Fibroblast of lung (primary cell): ENCODE results near the gene LAMC3. TPM values are rescaled to one million over a fixed set of nuclear protein-coding genes. Genes with fewer than 3 reads are reported as not detected.

Source experiments
- DNase-seq, 2 donors: peaks; one replicate each; pipeline versions ENCODE4 v3.0.0 to v3.0.0-alpha.2; 2010; ENCODE audit warnings: low read depth in 2 of 2
- H2AFZ ChIP-seq: 2 replicates; pipeline ENCODE4 v1.5.1; 2012; ENCODE audit warnings: low read length, control low read depth, inconsistent platforms
- H3K27ac ChIP-seq: 2 replicates; pipeline ENCODE4 v1.5.1; 2011; ENCODE audit warnings: low read length, control low read depth; ENCODE audit not compliant: insufficient read depth
- H3K27me3 ChIP-seq: 2 replicates; pipeline ENCODE4 v1.5.1; 2011; ENCODE audit warnings: mild to moderate bottlenecking, low read length; ENCODE audit not compliant: control insufficient read depth, insufficient read depth
- H3K36me3 ChIP-seq: 2 replicates; pipeline ENCODE4 v1.5.1; 2011; ENCODE audit warnings: low read length; ENCODE audit not compliant: control insufficient read depth, insufficient read depth
- H3K4me1 ChIP-seq: 2 replicates; pipeline ENCODE4 v1.5.1; 2011; ENCODE audit warnings: low read length; ENCODE audit not compliant: control insufficient read depth, insufficient read depth; ENCODE audit errors: extremely low read depth
- H3K4me2 ChIP-seq: 2 replicates; pipeline ENCODE4 v1.5.1; 2011; ENCODE audit warnings: low read length, control low read depth; ENCODE audit not compliant: insufficient read depth; ENCODE audit errors: extremely low read depth
- H3K4me3 ChIP-seq, 4 experiments: fragments of 200-600 bp in 1 of 4; sonication (generic) in 1 of 4; replicated peaks in 1 of 4; 2 replicates each; pipeline ENCODE4 v1.5.1; 2011 to 2016; ENCODE audit warnings: low read length in 4 of 4, low read depth in 3 of 4, mild to moderate bottlenecking in 3 of 4, control low read depth in 2 of 4, inconsistent platforms in 1 of 4, mixed read lengths in 1 of 4; ENCODE audit not compliant: insufficient read depth in 1 of 4; ENCODE audit errors: control extremely low read depth in 1 of 4
- H3K79me2 ChIP-seq: 2 replicates; pipeline ENCODE4 v1.5.1; 2012; ENCODE audit warnings: mild to moderate bottlenecking, low read length, inconsistent platforms; ENCODE audit not compliant: control insufficient read depth, insufficient read depth
- H3K9ac ChIP-seq: 2 replicates; pipeline ENCODE4 v1.5.1; 2011; ENCODE audit warnings: mild to moderate bottlenecking, low read length, control low read depth; ENCODE audit not compliant: insufficient read depth
- H3K9me3 ChIP-seq: 2 replicates; pipeline ENCODE4 v1.5.1; 2012; ENCODE audit warnings: low read depth, low read length; ENCODE audit not compliant: control insufficient read depth, insufficient read depth
- H4K20me1 ChIP-seq: 2 replicates; pipeline ENCODE4 v1.5.1; 2011; ENCODE audit warnings: low read length; ENCODE audit not compliant: control insufficient read depth, insufficient read depth; ENCODE audit errors: extremely low read depth
- CTCF ChIP-seq, 2 donors: IDR thresholded peaks in 1 of 2; conservative IDR thresholded peaks in 1 of 2; 1 replicate in 1 of 2; 2 replicates in 1 of 2; pipeline ENCODE4 v1.5.1; 2011 to 2012; ENCODE audit warnings: low read length in 2 of 2, control low read depth in 1 of 2, inconsistent platforms in 1 of 2, low read depth in 1 of 2, mild to moderate bottlenecking in 1 of 2
- EZH2 ChIP-seq: IDR thresholded peaks from 2 replicates; pipeline ENCODE4 v1.5.1; 2012; ENCODE audit warnings: low read length, control low read depth, mild to moderate bottlenecking; ENCODE audit errors: missing control alignments
- polyA plus RNA-seq, 2 donors: library from polyadenylated mRNA; depleted of rRNA in 1 of 2; stranded (reverse) in 1 of 2; unstranded in 1 of 2; fragments of >200 nt; gene quantifications; 2 replicates each; pipeline ENCODE4 v1.2.1, GENCODE V29; 2011 to 2012; ENCODE audit warnings: missing spikeins in 1 of 2
- total RNA-seq: library from RNA; depleted of rRNA; stranded (reverse); fragments of >200 nt; gene quantifications from 2 replicates; pipeline ENCODE4 v1.2.1, GENCODE V29; 2014

Gene LAMC3
- total and polyA plus RNA-seq, 2 donors (not counting 1 experiment from before 2014, with no cell fraction given): 0.17 to 1.4 TPM

GRCh38 chr9:130989391-130989790 is 19.6 kb upstream of the LAMC3 start:
- Histone ChIP-seq H3K36me3 (no peaks in the 10 kb centered on the region), H3K4me2 (no peak overlapping the region), H3K27me3 (peaks cover 8% of the 10 kb centered on the region), H4K20me1 (no peaks in the 10 kb centered on the region), H3K79me2 (no peaks in the 10 kb centered on the region), H3K9ac (no peak overlapping the region), H2AFZ (no peak overlapping the region), H3K4me1 (no peaks in the 10 kb centered on the region), H3K27ac (no peak overlapping the region), H3K4me3 (no peak overlapping the region), H3K9me3 (no peaks in the 10 kb centered on the region)
- no peak for DNase-seq
- TF ChIP-seq EZH2: no peak
- TF ChIP-seq CTCF (conservative IDR thresholded peaks at IDR 0.05 in 1 of 2, IDR thresholded peaks at IDR 0.05 in 1 of 2; ENCODE audit: low read depth in 1 of 2, low read length in 2 of 2): no peak

GRCh38 chr9:130989891-130990290 is 19.1 kb upstream of the LAMC3 start:
- TF ChIP-seq EZH2: no peak
- no peak for TF ChIP-seq CTCF (conservative IDR thresholded peaks at IDR 0.05 in 1 of 2, IDR thresholded peaks at IDR 0.05 in 1 of 2; ENCODE audit: low read depth in 1 of 2, low read length in 2 of 2)
- H2AFZ ChIP-seq: no peak overlapping the region
- no peaks in the 10 kb centered on the region for H3K9me3 ChIP-seq
- no peaks in the 10 kb centered on the region for H3K79me2 ChIP-seq
- no peak overlapping the region for H3K4me2 ChIP-seq
- no peak for DNase-seq
- H3K27me3 ChIP-seq: peaks cover 8% of the 10 kb centered on the region
- no peak overlapping the region for H3K27ac ChIP-seq
- H3K9ac ChIP-seq: no peak overlapping the region
- no peaks in the 10 kb centered on the region for H3K36me3 ChIP-seq
- H3K4me3 ChIP-seq: no peak overlapping the region
- no peaks in the 10 kb centered on the region for H4K20me1 ChIP-seq
- no peaks in the 10 kb centered on the region for H3K4me1 ChIP-seq

- no peaks in the 10 kb centered on the region for H3K36me3 ChIP-seq
- H3K79me2 ChIP-seq: no peaks in the 10 kb centered on the region
- no peaks in the 10 kb centered on the region for H4K20me1 ChIP-seq
- peaks cover 8% of the 10 kb centered on the region for H3K27me3 ChIP-seq
- H2AFZ ChIP-seq: no peak overlapping the region
- DNase-seq: no peak
- H3K4me2 ChIP-seq: no peak overlapping the region
- no peak overlapping the region for H3K4me3 ChIP-seq
- TF ChIP-seq CTCF (conservative IDR thresholded peaks at IDR 0.05 in 1 of 2, IDR thresholded peaks at IDR 0.05 in 1 of 2; ENCODE audit: low read depth in 1 of 2, low read length in 2 of 2): no peak
- H3K9ac ChIP-seq: no peak overlapping the region
- H3K27ac ChIP-seq: no peak overlapping the region
- H3K4me1 ChIP-seq: peaks cover 3% of the 10 kb centered on the region
- H3K9me3 ChIP-seq: no peaks in the 10 kb centered on the region
Observed at GRCh38 chr9:130990306-130990977, 18.5 kb upstream of the LAMC3 start.
